GM18526 (cell line): ENCODE data around the gene SLC45A3.

Source experiments
- POLR2A ChIP-seq: IDR thresholded peaks from 3 replicates; pipeline ENCODE4 v1.6.1; 2011; ENCODE audit not compliant: insufficient read length; ENCODE audit errors: extremely low read depth

The SLC45A3 gene

GRCh38 chr1:205662791-205663190 is 17.5 kb downstream of the SLC45A3 start:
- no peak for TF ChIP-seq POLR2A

GRCh38 chr1:205662135-205662738 is 18.1 kb downstream of the SLC45A3 start:
- no peak for TF ChIP-seq POLR2A

GRCh38 chr1:205661429-205662134 is 18.7 kb downstream of the SLC45A3 start:
- no peak for TF ChIP-seq POLR2A

- TF ChIP-seq POLR2A: no peak
These were observed 19.9 kb downstream of the SLC45A3 start for GRCh38 chr1:205660361-205660760.

GRCh38 chr1:205658943-205659581 is 21.2 kb downstream of the SLC45A3 start:
- TF ChIP-seq POLR2A: no peak

GRCh38 chr1:205656236-205656635 is 24.1 kb downstream of the SLC45A3 start:
- TF ChIP-seq POLR2A: no peak

GRCh38 chr1:205652984-205653383 is 27.3 kb downstream of the SLC45A3 start:
- TF ChIP-seq POLR2A: no peak

- TF ChIP-seq POLR2A: no peak
These were observed 30.1 kb downstream of the SLC45A3 start for GRCh38 chr1:205650241-205650640.

GRCh38 chr1:205645519-205645918 is 34.8 kb downstream of the SLC45A3 start:
- TF ChIP-seq POLR2A: no peak

- no peak for TF ChIP-seq POLR2A
These were observed 37.5 kb downstream of the SLC45A3 start for GRCh38 chr1:205642679-205643307.

GRCh38 chr1:205639567-205639966 is 40.7 kb downstream of the SLC45A3 start:
- TF ChIP-seq POLR2A: no peak

GRCh38 chr1:205637854-205638468 is 42.3 kb downstream of the SLC45A3 start:
- TF ChIP-seq POLR2A: no peak

- no peak for TF ChIP-seq POLR2A
These were observed 43.6 kb downstream of the SLC45A3 start for GRCh38 chr1:205636732-205637131.

- no peak for TF ChIP-seq POLR2A
These were observed 46.8 kb downstream of the SLC45A3 start for GRCh38 chr1:205633421-205633976.

- TF ChIP-seq POLR2A: no peak
These were observed 47.6 kb downstream of the SLC45A3 start for GRCh38 chr1:205632669-205633169.
